ENCODE data around the gene ITGB3BP.

- no peak for TF ChIP-seq CTCF (IDR thresholded peaks at IDR 0.05)
- TF ChIP-seq POLR2A (IDR thresholded peaks at IDR 0.05) = no peak
- TF ChIP-seq POLR2AphosphoS5 (IDR thresholded peaks at IDR 0.05) = no peak
- TF ChIP-seq EP300 (IDR thresholded peaks at IDR 0.05) = no peak
Observed at GRCh38 chr1:63569068-63569467, 46.0 kb upstream of the ITGB3BP start.
